Stimulated activated CD4-positive, alpha-beta T cell treated with anti-CD3 and anti-CD28 coated beads, Interleukin-4, amount 100 ng/mL, for 4 hours (primary cell): Measurements from ENCODE around the gene SUZ12.
"Not testable (repeated sequence)": the region's sequence is repeated elsewhere in the genome, so short reads cannot be mapped to it uniquely, and the experiment has no call there.

Experiments used
- DNase-seq, 2 experiments: peaks; one replicate each; pipeline ENCODE4 v3.0.0-alpha.2; 2020

SUZ12 gene

GRCh38 chr17:32042266-32042665 lies 105.5 kb downstream of the SUZ12 start:
- not testable (repeated sequence) for DNase-seq

GRCh38 chr17:32045611-32046010 lies 108.8 kb downstream of the SUZ12 start:
- DNase-seq = not testable (repeated sequence)

- DNase-seq = not testable (repeated sequence)
Measured at GRCh38 chr17:32047663-32048062, 110.9 kb downstream of the SUZ12 start.
